RWPE2 (cell line): Measurements from ENCODE around the gene ZC3H11A.

Experiments used
- ATAC-seq: fragments of 200-7000 bp; cut with Tn5 transposase; 3 replicates; pipeline ENCODE4 v1.9.1; 2021; ENCODE audit warnings: low read depth
- DNase-seq: peaks from one replicate; pipeline ENCODE4 v3.0.0-alpha.2; 2020; ENCODE audit warnings: low spot score
- H3K27ac ChIP-seq: fragments of 450-650 bp; 2 replicates; pipeline ENCODE4 v1.5.1; 2017; ENCODE audit warnings: mild to moderate bottlenecking; ENCODE audit not compliant: poor library complexity, severe bottlenecking
- H3K27me3 ChIP-seq: fragments of 250-450 bp; sonication (Bioruptor Pico); 2 replicates; pipeline ENCODE4 v1.5.1; 2021; ENCODE audit warnings: mild to moderate bottlenecking, moderate library complexity; ENCODE audit not compliant: insufficient read depth, poor library complexity, severe bottlenecking
- H3K36me3 ChIP-seq: fragments of 250-450 bp; sonication (Bioruptor Pico); 2 replicates; pipeline ENCODE4 v1.5.1; 2020; ENCODE audit warnings: low read depth, mild to moderate bottlenecking, moderate library complexity
- H3K4me1 ChIP-seq: fragments of 250-450 bp; sonication (Bioruptor Pico); 2 replicates; pipeline ENCODE4 v1.5.1; 2021; ENCODE audit warnings: mild to moderate bottlenecking, moderate library complexity; ENCODE audit not compliant: insufficient read depth, poor library complexity, severe bottlenecking
- H3K4me3 ChIP-seq: fragments of 250-450 bp; sonication (Bioruptor Pico); 2 replicates; pipeline ENCODE4 v1.5.1; 2021; ENCODE audit warnings: mild to moderate bottlenecking, moderate library complexity; ENCODE audit not compliant: severe bottlenecking
- H3K9me3 ChIP-seq: fragments of 250-450 bp; sonication (Bioruptor Pico); 2 replicates; pipeline ENCODE4 v1.5.1; 2021; ENCODE audit warnings: mild to moderate bottlenecking, moderate library complexity; ENCODE audit not compliant: severe bottlenecking
- CTCF ChIP-seq: fragments of 450-650 bp; IDR thresholded peaks from one replicate; pipeline ENCODE4 v1.5.1; 2017; ENCODE audit warnings: mild to moderate bottlenecking, moderate library complexity; ENCODE audit not compliant: poor library complexity, severe bottlenecking

The ZC3H11A gene

DNA sequence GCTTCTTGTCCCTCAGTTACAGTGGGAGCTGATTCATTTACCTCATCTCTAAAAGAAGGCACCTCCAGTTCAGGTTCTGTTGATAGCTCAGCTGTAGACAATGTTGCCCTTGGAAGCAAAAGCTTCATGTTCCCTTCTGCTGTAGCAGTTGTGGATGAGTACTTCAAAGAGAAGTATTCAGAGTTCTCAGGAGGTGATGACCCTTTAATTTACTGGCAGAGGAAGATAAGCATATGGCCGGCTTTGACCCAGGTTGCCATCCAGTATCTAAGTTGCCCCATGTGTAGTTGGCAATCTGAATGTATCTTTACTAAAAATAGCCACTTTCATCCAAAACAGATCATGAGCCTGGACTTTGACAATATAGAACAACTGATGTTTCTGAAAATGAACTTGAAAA lies 4.5 kb downstream of the ZC3H11A start:
- Histone ChIP-seq H3K27me3 (no peaks in the 10 kb centered on the region), H3K27ac (no peak overlapping the region), H3K4me3 (no peak overlapping the region), H3K4me1 (peaks cover 44% of the 10 kb centered on the region), H3K9me3 (no peaks in the 10 kb centered on the region), H3K36me3 (peaks cover 82% of the 10 kb centered on the region)
- TF ChIP-seq CTCF: no peak
- no peak for ATAC-seq
- DNase-seq: no peak

- Histone ChIP-seq H3K4me1 (peaks cover 6% of the 10 kb centered on the region), H3K27me3 (no peaks in the 10 kb centered on the region), H3K36me3 (peaks cover 86% of the 10 kb centered on the region), H3K27ac (no peak overlapping the region), H3K4me3 (no peak overlapping the region), H3K9me3 (no peaks in the 10 kb centered on the region)
- DNase-seq (no peak), ATAC-seq (no peak)
- TF ChIP-seq CTCF: no peak
Measured at GRCh38 chr1:203805689-203806088, 10.3 kb downstream of the ZC3H11A start.

DNA sequence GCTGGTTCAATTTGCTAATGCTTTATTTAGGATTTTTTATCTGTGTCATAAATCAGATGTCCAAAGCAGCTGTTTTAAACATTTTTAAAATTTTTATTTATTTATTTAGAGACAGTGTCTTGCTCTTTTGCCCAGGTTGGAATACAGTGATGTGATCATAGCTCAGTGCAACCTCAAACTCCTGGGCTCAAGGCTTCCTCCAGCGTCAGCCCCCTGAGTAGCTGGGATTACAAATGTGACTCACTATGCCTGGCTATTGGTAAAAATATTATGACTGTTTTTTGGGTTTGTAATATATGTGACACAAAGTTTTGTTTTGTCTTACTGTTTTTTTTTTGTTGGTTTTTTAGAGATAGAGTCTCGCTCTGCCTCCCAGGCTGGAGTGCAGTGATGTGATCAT lies 11.8 kb downstream of the ZC3H11A start:
- H3K9me3 ChIP-seq: no peaks in the 10 kb centered on the region
- no peak overlapping the region for H3K27ac ChIP-seq
- no peak overlapping the region for H3K4me3 ChIP-seq
- DNase-seq: no peak
- ATAC-seq: no peak
- peaks cover 83% of the 10 kb centered on the region for H3K36me3 ChIP-seq
- H3K4me1 ChIP-seq: no peaks in the 10 kb centered on the region
- TF ChIP-seq CTCF: no peak
- no peaks in the 10 kb centered on the region for H3K27me3 ChIP-seq

- H3K36me3 ChIP-seq: peaks cover 86% of the 10 kb centered on the region
- no peak overlapping the region for H3K27ac ChIP-seq
- no peaks in the 10 kb centered on the region for H3K27me3 ChIP-seq
- no peaks in the 10 kb centered on the region for H3K9me3 ChIP-seq
- ATAC-seq (no peak), DNase-seq (no peak)
- H3K4me1 ChIP-seq: no peaks in the 10 kb centered on the region
- no peak for TF ChIP-seq CTCF
- no peak overlapping the region for H3K4me3 ChIP-seq
Measured at GRCh38 chr1:203813581-203814341, 18.3 kb downstream of the ZC3H11A start.

GRCh38 chr1:203818399-203818798 lies 23.0 kb downstream of the ZC3H11A start:
- no peak overlapping the region for H3K27ac ChIP-seq
- no peaks in the 10 kb centered on the region for H3K9me3 ChIP-seq
- no peaks in the 10 kb centered on the region for H3K27me3 ChIP-seq
- ATAC-seq (no peak), DNase-seq (no peak)
- H3K4me1 ChIP-seq: no peaks in the 10 kb centered on the region
- H3K36me3 ChIP-seq: peaks cover 97% of the 10 kb centered on the region
- no peak for TF ChIP-seq CTCF
- H3K4me3 ChIP-seq: no peak overlapping the region
